A673 (cell line): ENCODE measurements around the gene FKRP. TPM values are rescaled to one million over a fixed set of nuclear protein-coding genes. Genes with fewer than 3 reads are reported as not detected.

ENCODE experiments used
- BruUV-seq: library from RNA; stranded (reverse); fragments of 400-500 nt; replicated peaks from 2 replicates; lab custom pipeline; 2021; lab: Mats Ljungman, UMichigan
- CTCF ChIA-PET: fragments of 300-600 bp; sonication (Branson Sonifier 250); formaldehyde crosslinking; loops from one replicate; lab custom pipeline; 2022; ENCODE audit warnings: antibody characterized with exemption; lab: Charles Lee
- POLR2A ChIA-PET: fragments of 300-600 bp; sonication (Branson Sonifier 250); formaldehyde crosslinking; loops from one replicate; lab custom pipeline; 2022; ENCODE audit warnings: antibody characterized with exemption; ENCODE audit not compliant: low non-redundant PET; lab: Charles Lee
- DNase-seq: peaks from one replicate; pipeline ENCODE4 v3.0.0-alpha.2; 2015; ENCODE audit warnings: low spot score
- H3K27ac ChIP-seq: fragments of 200-600 bp; sonication (generic); 2 replicates; pipeline ENCODE4 v1.5.1; 2016; ENCODE audit warnings: mixed run types, low read depth, mild to moderate bottlenecking, mixed read lengths, antibody characterized with exemption, low read length; ENCODE audit not compliant: poor library complexity, severe bottlenecking
- H3K27me3 ChIP-seq: fragments of 200-600 bp; sonication (generic); replicated peaks from 2 replicates; pipeline ENCODE4 v1.6.1; 2017; ENCODE audit warnings: mixed run types, low read depth, mild to moderate bottlenecking, mixed read lengths, antibody characterized with exemption, low read length; ENCODE audit not compliant: insufficient read depth, poor library complexity
- H3K36me3 ChIP-seq: fragments of 200-600 bp; sonication (generic); 2 replicates; pipeline ENCODE4 v1.6.1; 2016; ENCODE audit warnings: mixed run types, mild to moderate bottlenecking, mixed read lengths, antibody characterized with exemption, low read length; ENCODE audit not compliant: insufficient read depth, poor library complexity, severe bottlenecking
- H3K4me1 ChIP-seq: fragments of 200-600 bp; sonication (generic); 2 replicates; pipeline ENCODE4 v1.6.1; 2017; ENCODE audit warnings: mixed run types, mild to moderate bottlenecking, mixed read lengths, antibody characterized with exemption, low read length; ENCODE audit not compliant: insufficient read depth, poor library complexity, severe bottlenecking
- H3K4me3 ChIP-seq: fragments of 200-600 bp; sonication (generic); 2 replicates; pipeline ENCODE4 v1.5.1; 2016; ENCODE audit warnings: low read depth, mixed run types, mild to moderate bottlenecking, mixed read lengths, low read length; ENCODE audit not compliant: poor library complexity, severe bottlenecking
- H3K9me3 ChIP-seq: fragments of 200-600 bp; sonication (generic); 2 replicates; pipeline ENCODE4 v1.6.1; 2016; ENCODE audit warnings: mixed run types, low read depth, mild to moderate bottlenecking, mixed read lengths, antibody characterized with exemption, low read length; ENCODE audit not compliant: poor library complexity, severe bottlenecking
- EZH2 ChIP-seq: fragments of 200-600 bp; sonication (generic); IDR thresholded peaks from 2 replicates; pipeline ENCODE4 v1.6.1; 2017; ENCODE audit warnings: borderline replicate concordance, low read depth, mild to moderate bottlenecking, mixed read lengths, antibody characterized with exemption, low read length; ENCODE audit not compliant: poor library complexity, severe bottlenecking
- intact Hi-C: fragments of 100-400 bp; cut with micrococcal nuclease; formaldehyde crosslinking; loops from one replicate; pipeline ENCODE4 v1.10.0; 2022; ENCODE audit not compliant: unreplicated experiment
- total RNA-seq: library from RNA; stranded (reverse); gene quantifications from 2 replicates; pipeline ENCODE4 v1.2.3, GENCODE V29; 2021
- TF ChIP-seq, protein P1 (sequence below): fragments of 300-800, 200-600 bp; sonication (generic); conservative IDR thresholded peaks from 2 replicates; pipeline ENCODE4 v1.5.1; 2017; ENCODE audit warnings: low read depth, mild to moderate bottlenecking, antibody characterized with exemption, low read length, moderate library complexity, mixed read lengths

The FKRP gene
- total RNA-seq, 1 experiment from 2014 or later = 23.6 TPM

DNA sequence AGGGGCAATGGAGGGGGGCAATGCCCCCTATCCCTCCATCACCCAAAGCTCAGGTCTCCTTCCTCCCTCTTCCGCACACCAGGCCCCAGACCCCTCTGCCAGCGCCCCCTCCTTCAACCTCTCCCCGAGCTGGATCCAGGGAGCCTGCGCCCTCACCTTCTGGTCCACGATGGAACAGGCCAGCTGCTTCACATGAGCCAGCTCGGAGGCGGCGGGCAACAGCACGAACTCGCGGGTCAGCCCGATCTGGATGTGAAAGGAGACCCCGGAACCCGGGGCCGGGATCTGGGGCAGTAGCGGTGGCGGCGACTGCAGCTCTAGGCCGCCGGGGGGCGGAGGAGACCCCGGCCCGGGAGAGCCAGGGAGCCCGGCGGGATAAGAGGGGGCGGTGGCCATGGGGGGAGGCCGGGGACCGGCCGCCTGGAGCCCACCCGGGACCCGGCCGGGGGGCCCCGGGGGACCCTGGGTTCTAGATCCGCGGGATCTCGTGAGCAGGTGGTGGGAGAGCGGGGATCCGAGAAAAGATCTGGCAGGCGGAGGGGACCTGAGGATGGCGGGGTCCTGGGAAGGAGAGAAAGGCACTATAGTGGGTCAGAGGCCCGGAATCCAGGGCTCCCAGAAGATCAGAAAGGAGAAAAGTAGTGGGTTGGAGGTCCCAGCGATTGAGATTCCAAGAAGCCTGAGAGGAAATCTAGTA, 29.7 kb upstream of the FKRP start:
- Histone ChIP-seq H3K4me3 (peak overlapping the region; percentile 73), H3K9me3 (no peaks in the 10 kb centered on the region), H3K27ac (peak overlapping the region; percentile 80), H3K36me3 (peaks cover 8% of the 10 kb centered on the region), H3K27me3 (no peaks in the 10 kb centered on the region), H3K4me1 (peaks cover 20% of the 10 kb centered on the region)
- DNase-seq = no peak
- CTCF ChIA-PET = interaction anchor here (0.6 to 1.0 kb wide), 2 partner anchors 104 to 1194 kb away, joined by 3 read pairs; no protein-coding TSS in a partner anchor
- no peak for TF ChIP-seq EZH2
- TF ChIP-seq, protein P1, sequence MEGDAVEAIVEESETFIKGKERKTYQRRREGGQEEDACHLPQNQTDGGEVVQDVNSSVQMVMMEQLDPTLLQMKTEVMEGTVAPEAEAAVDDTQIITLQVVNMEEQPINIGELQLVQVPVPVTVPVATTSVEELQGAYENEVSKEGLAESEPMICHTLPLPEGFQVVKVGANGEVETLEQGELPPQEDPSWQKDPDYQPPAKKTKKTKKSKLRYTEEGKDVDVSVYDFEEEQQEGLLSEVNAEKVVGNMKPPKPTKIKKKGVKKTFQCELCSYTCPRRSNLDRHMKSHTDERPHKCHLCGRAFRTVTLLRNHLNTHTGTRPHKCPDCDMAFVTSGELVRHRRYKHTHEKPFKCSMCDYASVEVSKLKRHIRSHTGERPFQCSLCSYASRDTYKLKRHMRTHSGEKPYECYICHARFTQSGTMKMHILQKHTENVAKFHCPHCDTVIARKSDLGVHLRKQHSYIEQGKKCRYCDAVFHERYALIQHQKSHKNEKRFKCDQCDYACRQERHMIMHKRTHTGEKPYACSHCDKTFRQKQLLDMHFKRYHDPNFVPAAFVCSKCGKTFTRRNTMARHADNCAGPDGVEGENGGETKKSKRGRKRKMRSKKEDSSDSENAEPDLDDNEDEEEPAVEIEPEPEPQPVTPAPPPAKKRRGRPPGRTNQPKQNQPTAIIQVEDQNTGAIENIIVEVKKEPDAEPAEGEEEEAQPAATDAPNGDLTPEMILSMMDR = no peak
- BruUV-seq = no TSS peak
- intact Hi-C loops = no loop called here
- POLR2A ChIA-PET = interaction anchor here (0.6 kb wide), 1 partner anchor 397 kb away, joined by 6 read pairs; no protein-coding TSS in a partner anchor

DNA sequence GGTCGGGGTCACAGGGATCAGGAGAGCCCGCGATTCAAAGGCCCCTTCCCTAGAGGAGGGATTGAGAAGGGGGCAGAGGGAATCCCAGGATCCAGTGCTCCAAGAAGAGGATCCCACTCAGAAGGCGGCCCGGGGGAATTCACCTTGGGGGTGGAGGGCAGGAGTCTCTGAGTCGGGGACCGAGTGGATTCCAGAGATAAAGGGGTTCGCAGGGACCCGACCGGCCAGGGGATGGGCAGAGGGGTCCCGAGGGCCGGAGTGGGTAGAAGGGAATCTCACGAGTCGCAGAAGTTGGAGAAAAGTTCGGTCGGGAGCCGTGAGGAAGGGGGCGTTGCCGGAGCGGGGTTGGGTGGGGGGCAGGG, 29.2 kb upstream of the FKRP start:
- DNase-seq = no peak
- ChIA-PET CTCF (interaction anchor here (0.6 to 1.0 kb wide), 3 partner anchors 105 to 1194 kb away, joined by 3 to 6 read pairs (median 3); no protein-coding TSS in a partner anchor), POLR2A (interaction anchor here (0.6 kb wide), 1 partner anchor 396 kb away, joined by 6 read pairs; no protein-coding TSS in a partner anchor)
- intact Hi-C loops = no loop called here
- BruUV-seq = TSS peak; percentile 31
- Histone ChIP-seq H3K27ac (peak overlapping the region; percentile 80), H3K27me3 (no peaks in the 10 kb centered on the region), H3K4me3 (peak overlapping the region; percentile 73), H3K4me1 (peaks cover 20% of the 10 kb centered on the region), H3K36me3 (peaks cover 13% of the 10 kb centered on the region), H3K9me3 (no peaks in the 10 kb centered on the region)
- TF ChIP-seq, protein P1 = no peak
- TF ChIP-seq EZH2 = no peak

DNA sequence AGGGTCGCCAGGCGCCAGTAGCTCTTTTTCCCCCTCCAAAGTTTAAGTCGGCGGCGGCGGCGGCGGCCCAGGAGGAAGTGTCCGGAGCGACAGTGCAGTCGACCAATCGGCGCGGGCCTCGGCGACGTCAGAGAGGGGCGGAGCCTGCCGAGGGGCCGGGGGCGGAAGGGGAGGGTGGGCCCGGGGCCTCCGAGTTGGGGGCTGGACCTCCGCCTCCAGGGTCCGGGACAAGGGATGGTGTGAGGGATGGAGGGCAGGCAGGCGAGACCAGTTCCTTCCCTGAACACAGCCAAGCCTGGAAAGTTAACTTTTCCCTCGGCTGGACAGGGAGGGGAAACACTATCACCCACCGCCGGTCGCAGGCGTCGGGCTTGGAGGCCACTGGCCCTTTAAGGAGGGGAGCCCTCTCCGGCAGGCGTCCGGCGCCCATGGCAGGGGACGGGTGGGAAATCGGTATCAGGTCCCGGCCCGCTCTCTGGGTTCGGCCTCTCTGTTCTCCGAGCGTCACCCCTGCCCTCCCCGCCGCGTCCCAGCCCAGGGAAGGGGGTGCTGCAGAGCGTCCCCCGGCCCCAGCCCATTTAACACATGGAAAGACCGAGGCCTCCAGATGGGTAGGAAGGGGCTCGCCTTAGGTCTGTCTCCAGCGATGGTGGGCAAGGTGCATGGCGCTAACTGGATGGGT, 28.7 kb upstream of the FKRP start, which contains the start of gene PRKD2:
Gene PRKD2 (minus strand): TSS at position 81 of the 682 bp plus-strand sequence. CDS start 744 bp downstream, outside the sequence.
- no TSS peak for BruUV-seq
- Histone ChIP-seq H3K27ac (peak within 1 kb of the TSS; percentile 80), H3K9me3 (no peaks in the 10 kb centered on the region), H3K27me3 (no peaks in the 10 kb centered on the region), H3K4me3 (peak within 1 kb of the TSS; percentile 73), H3K36me3 (peaks cover 18% of the 10 kb centered on the region), H3K4me1 (peaks cover 20% of the 10 kb centered on the region)
- DNase-seq = peak; percentile 86
- ChIA-PET CTCF (interaction anchor here (0.6 to 1.0 kb wide), 3 partner anchors 105 to 1195 kb away, joined by 3 to 6 read pairs (median 3); no protein-coding TSS in a partner anchor), POLR2A (interaction anchor here (0.6 kb wide), 1 partner anchor 396 kb away, joined by 6 read pairs; no protein-coding TSS in a partner anchor)
- no peak for TF ChIP-seq EZH2
- TF ChIP-seq, protein P1 = no peak
- intact Hi-C loops = no loop called here
